ENCODE measurements around the gene CGB1.

- TF ChIP-seq CTCF (IDR thresholded peaks at IDR 0.05; ENCODE audit: low read depth, low read length, poor library complexity, severe bottlenecking) (no peak), EZH2phosphoT487 (IDR thresholded peaks at IDR 0.05; ENCODE audit: borderline replicate concordance, low read length) (no peak)
Measured at GRCh38 chr19:48992581-48993174, 44.0 kb downstream of the CGB1 start.

Measured in DOHH2 (cell line).